ENCODE results near the gene RAB2B. TPM values are rescaled to one million over a fixed set of nuclear protein-coding genes. Genes with fewer than 3 reads are reported as not detected.
"Not testable (repeated sequence)": the region's sequence is repeated elsewhere in the genome, so short reads cannot be mapped to it uniquely, and the experiment has no call there.

Gene RAB2B
- polyA plus RNA-seq, 3 donors: 2.1 to 9.9 (median 5.1) TPM

DNA sequence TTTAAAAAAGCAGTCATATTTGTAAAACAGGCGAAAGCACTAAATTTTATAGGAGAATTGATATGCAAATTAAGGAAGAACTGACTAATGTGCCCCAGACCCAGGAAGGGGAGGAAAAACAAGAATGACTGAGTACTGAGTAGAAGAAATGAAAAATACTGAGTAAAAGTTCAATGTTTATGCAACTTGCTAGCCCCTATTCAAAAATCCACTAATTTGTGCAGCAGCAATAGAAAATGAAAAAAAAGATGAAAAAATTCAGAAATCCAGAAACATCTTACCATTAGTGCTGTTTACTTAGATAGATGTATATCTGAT is 26.9 kb downstream of the RAB2B start:
- Mint-ChIP-seq H3K4me1 (peaks cover 25% of the 10 kb centered on the region), H3K36me3 (peaks cover 9 to 31% of the 10 kb centered on the region in 2 donors), H3K27me3 (ENCODE audit: low read depth in 3 of 3) (no peaks in the 10 kb centered on the region), H3K4me3 (no peak overlapping the region), H3K9me3 (no peaks in the 10 kb centered on the region), H3K27ac (peak overlapping the region in 1 of 7 donors; percentile 9)
- TF ChIP-seq, protein P1, sequence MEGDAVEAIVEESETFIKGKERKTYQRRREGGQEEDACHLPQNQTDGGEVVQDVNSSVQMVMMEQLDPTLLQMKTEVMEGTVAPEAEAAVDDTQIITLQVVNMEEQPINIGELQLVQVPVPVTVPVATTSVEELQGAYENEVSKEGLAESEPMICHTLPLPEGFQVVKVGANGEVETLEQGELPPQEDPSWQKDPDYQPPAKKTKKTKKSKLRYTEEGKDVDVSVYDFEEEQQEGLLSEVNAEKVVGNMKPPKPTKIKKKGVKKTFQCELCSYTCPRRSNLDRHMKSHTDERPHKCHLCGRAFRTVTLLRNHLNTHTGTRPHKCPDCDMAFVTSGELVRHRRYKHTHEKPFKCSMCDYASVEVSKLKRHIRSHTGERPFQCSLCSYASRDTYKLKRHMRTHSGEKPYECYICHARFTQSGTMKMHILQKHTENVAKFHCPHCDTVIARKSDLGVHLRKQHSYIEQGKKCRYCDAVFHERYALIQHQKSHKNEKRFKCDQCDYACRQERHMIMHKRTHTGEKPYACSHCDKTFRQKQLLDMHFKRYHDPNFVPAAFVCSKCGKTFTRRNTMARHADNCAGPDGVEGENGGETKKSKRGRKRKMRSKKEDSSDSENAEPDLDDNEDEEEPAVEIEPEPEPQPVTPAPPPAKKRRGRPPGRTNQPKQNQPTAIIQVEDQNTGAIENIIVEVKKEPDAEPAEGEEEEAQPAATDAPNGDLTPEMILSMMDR (IDR thresholded peaks at IDR 0.05): no peak
- no peak overlapping the region for H3K9ac ChIP-seq (ENCODE audit: insufficient read depth, low read length, poor library complexity, severe bottlenecking)
- H3K4me3 ChIP-seq (replicated peaks in 1 of 3; ENCODE audit: low read depth in 2 of 3, low read length in 3 of 3): no peak overlapping the region
- no peak for DNase-seq
- H3K79me2 ChIP-seq (ENCODE audit: insufficient read depth, low read length): peaks cover 99% of the 10 kb centered on the region
- H3K27me3 ChIP-seq (ENCODE audit: control insufficient read depth in 2 of 2, insufficient read depth in 2 of 2, low read length in 2 of 2): no peaks in the 10 kb centered on the region
- H3K9me3 ChIP-seq (replicated peaks in 1 of 2; ENCODE audit: control insufficient read depth in 1 of 2, insufficient read depth in 1 of 2, low read length in 2 of 2): no peaks in the 10 kb centered on the region
- H3K27ac ChIP-seq (ENCODE audit: low read depth in 1 of 2, low read length in 2 of 2): no peak overlapping the region
- no peak overlapping the region for H3K4me2 ChIP-seq (replicated peaks; ENCODE audit: extremely low read depth, low read length, poor library complexity, severe bottlenecking)
- intact Hi-C loops (cut with micrococcal nuclease): no loop called here
- no peak overlapping the region for H2AFZ ChIP-seq (ENCODE audit: insufficient read depth, low read depth, low read length, poor library complexity, severe bottlenecking)
- H4K20me1 ChIP-seq (ENCODE audit: insufficient read depth, low read length): peaks cover 49% of the 10 kb centered on the region
- peaks cover 2 to 7% of the 10 kb centered on the region in 2 donors for H3K4me1 ChIP-seq (ENCODE audit: control insufficient read depth in 1 of 2, insufficient read depth in 2 of 2, low read length in 2 of 2)
- H3K36me3 ChIP-seq (replicated peaks in 1 of 2; ENCODE audit: control insufficient read depth in 1 of 2, insufficient read depth in 2 of 2, low read length in 2 of 2): peaks cover 2 to 10% of the 10 kb centered on the region in 2 donors
- 100% methylated on average over 1 of the region's 1 CpG for whole genome bisulfite sequencing (ENCODE audit: insufficient coverage)

DNA sequence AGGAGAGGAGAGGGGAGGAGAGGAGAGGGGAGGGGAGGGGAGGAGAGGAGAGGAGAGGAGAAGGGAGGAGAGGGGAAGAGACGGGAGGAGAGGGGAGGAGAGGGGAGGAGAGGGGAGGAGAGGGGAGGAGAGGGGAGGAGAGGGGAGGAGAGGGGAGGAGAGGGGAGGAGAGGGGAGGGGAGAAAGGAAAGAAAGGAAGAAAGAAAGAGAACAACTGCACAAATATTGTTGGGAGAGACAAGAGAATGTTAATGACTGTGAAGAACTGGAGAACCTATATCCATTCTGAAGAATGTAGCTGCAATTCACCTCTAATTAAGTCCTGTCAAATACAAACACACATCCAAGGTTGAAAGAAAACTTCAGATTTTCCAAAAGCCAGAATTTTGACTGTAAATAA is 34.1 kb downstream of the RAB2B start:
- peaks cover 6 to 15% of the 10 kb centered on the region in 2 donors for H3K4me1 ChIP-seq (ENCODE audit: control insufficient read depth in 1 of 2, insufficient read depth in 2 of 2, low read length in 2 of 2)
- H3K9me3 ChIP-seq (replicated peaks in 1 of 2; ENCODE audit: control insufficient read depth in 1 of 2, insufficient read depth in 1 of 2, low read length in 2 of 2); H3K27me3 Mint-ChIP-seq (ENCODE audit: low read depth in 3 of 3); H3K27me3 ChIP-seq (ENCODE audit: control insufficient read depth in 2 of 2, insufficient read depth in 2 of 2, low read length in 2 of 2); H3K36me3 ChIP-seq (replicated peaks in 1 of 2; ENCODE audit: control insufficient read depth in 1 of 2, insufficient read depth in 2 of 2, low read length in 2 of 2); H3K27ac Mint-ChIP-seq; H2AFZ ChIP-seq (ENCODE audit: insufficient read depth, low read depth, low read length, poor library complexity, severe bottlenecking); H3K36me3 Mint-ChIP-seq; H3K9ac ChIP-seq (ENCODE audit: insufficient read depth, low read length, poor library complexity, severe bottlenecking); H3K4me2 ChIP-seq (replicated peaks; ENCODE audit: extremely low read depth, low read length, poor library complexity, severe bottlenecking); intact Hi-C loops (cut with micrococcal nuclease); H3K9me3 Mint-ChIP-seq; H3K4me3 Mint-ChIP-seq; DNase-seq; H3K4me3 ChIP-seq (replicated peaks in 1 of 3; ENCODE audit: low read depth in 2 of 3, low read length in 3 of 3); H3K27ac ChIP-seq (ENCODE audit: low read depth in 1 of 2, low read length in 2 of 2): not testable (repeated sequence)
- no CpG with 5 or more reads among the region's 1 CpG for WGBS (ENCODE audit: insufficient coverage)
- peaks cover 34% of the 10 kb centered on the region for H4K20me1 ChIP-seq (ENCODE audit: insufficient read depth, low read length)
- peaks cover 98% of the 10 kb centered on the region for H3K79me2 ChIP-seq (ENCODE audit: insufficient read depth, low read length)
- peaks cover 17% of the 10 kb centered on the region for H3K4me1 Mint-ChIP-seq

All from CD14-positive monocyte (primary cell).